ENCODE measurements around the gene CCNI2. TPM values are rescaled to one million over a fixed set of nuclear protein-coding genes. Genes with fewer than 3 reads are reported as not detected.

Gene CCNI2
- total and polyA plus RNA-seq, 9 of the 15 experiments (the other 6 are each of a cell fraction or from before 2014, with no cell fraction given): 0.05 to 1.7 (median 0.81) TPM; not detected in 5

- H3K9ac ChIP-seq (ENCODE audit: insufficient read depth in 1 of 2, low read depth in 2 of 2, low read length in 2 of 2): peak overlapping the region in 1 of 2 experiments; percentile 39; a peak in 1 of 4 replicates
- POLR2A ChIA-PET: interaction anchor here (0.7 to 1.7 kb wide), 3 partner anchors 10 to 69 kb away, joined by 3 to 5 read pairs (median 5); no protein-coding TSS in a partner anchor
- peaks cover 87% of the 10 kb centered on the region for H3K36me3 ChIP-seq (ENCODE audit: control insufficient read depth, insufficient read depth, low read length)
- FAIRE-seq (no peak), DNase-seq (ENCODE audit: extremely low read depth in 1 of 4, low spot score in 3 of 4) (no peak), ATAC-seq (no peak)
- H3K4me3 ChIP-seq: no peak overlapping the region
- in situ Hi-C loops (cut with MboI): no loop called here
- no peaks in the 10 kb centered on the region for H4K20me1 ChIP-seq (replicated peaks; ENCODE audit: control insufficient read depth, insufficient read depth, low read length)
- no peak overlapping the region for H2AFZ ChIP-seq (ENCODE audit: low read depth, low read length)
- no peaks in the 10 kb centered on the region for H3K9me3 ChIP-seq (replicated peaks; ENCODE audit: control insufficient read depth, insufficient read depth, low read depth, low read length)
- 92% methylated on average over 10 of the region's 12 CpGs for WGBS (ENCODE audit: insufficient coverage, low coverage, missing lambda C conversion rate)
- H3K79me2 ChIP-seq (ENCODE audit: control insufficient read depth, insufficient read depth, low read length): no peaks in the 10 kb centered on the region
- intact Hi-C loops (cut with micrococcal nuclease): no loop called here
- no peaks in the 10 kb centered on the region for H3K27me3 ChIP-seq (ENCODE audit: control insufficient read depth in 2 of 2, insufficient read depth in 2 of 2, low read length in 2 of 2)
- no peak overlapping the region for H3K27ac ChIP-seq (ENCODE audit: extremely low read depth, low read depth, low read length)
- H3K9me1 ChIP-seq (ENCODE audit: control insufficient read depth, insufficient read depth, low read length): no peaks in the 10 kb centered on the region
- CTCF ChIA-PET (ENCODE audit: low intra/inter-chr PET ratio): no interaction called here
- peaks cover 0 to 3% of the 10 kb centered on the region in 2 experiments; a peak in 2 of 5 replicates for H3K4me1 ChIP-seq (replicated peaks in 1 of 2; ENCODE audit: control insufficient read depth in 2 of 2, insufficient read depth in 2 of 2, low read length in 2 of 2)
- no TSS peak for BruUV-seq (replicated peaks)
- H3K4me2 ChIP-seq (ENCODE audit: insufficient read depth, low read length): no peak overlapping the region
- TF ChIP-seq ERF (CRISPR knock-in tag; IDR thresholded peaks at IDR 0.05) (no peak), HES1 (IDR thresholded peaks at IDR 0.05; ENCODE audit: low read depth) (no peak), CBFA2T3 (IDR thresholded peaks at IDR 0.05) (no peak), XRCC4 (IDR thresholded peaks at IDR 0.05; ENCODE audit: extremely low read depth, insufficient read depth, insufficient read length) (no peak), CHD2 (IDR thresholded peaks at IDR 0.05; ENCODE audit: low read depth, low read length) (no peak), ZNF583 (CRISPR knock-in tag; IDR thresholded peaks at IDR 0.05) (no peak), SAFB2 (IDR thresholded peaks at IDR 0.05; ENCODE audit: borderline replicate concordance, low read depth, low read length, severe bottlenecking) (no peak), MEF2D (tag; conservative IDR thresholded peaks at IDR 0.05; ENCODE audit: low read depth) (no peak), SLC30A9 (CRISPR knock-in tag; IDR thresholded peaks at IDR 0.05) (no peak), POLR2G (IDR thresholded peaks at IDR 0.05; ENCODE audit: low read depth, low read length) (0 out of 2 replicates have a peak, but pooled peaks have one; percentile 19), RBM22 (IDR thresholded peaks at IDR 0.05; ENCODE audit: low read depth, low read length, poor library complexity, severe bottlenecking) (peak; percentile 4), THRA (IDR thresholded peaks at IDR 0.05) (no peak), CC2D1A (IDR thresholded peaks at IDR 0.05) (no peak), CREB1 (IDR thresholded peaks at IDR 0.05) (no peak), CREB1 (CRISPR knock-in tag; IDR thresholded peaks at IDR 0.05) (no peak), ZNF384 (IDR thresholded peaks at IDR 0.05; ENCODE audit: low read depth, low read length) (no peak)
- TF ChIP-seq, protein P1, sequence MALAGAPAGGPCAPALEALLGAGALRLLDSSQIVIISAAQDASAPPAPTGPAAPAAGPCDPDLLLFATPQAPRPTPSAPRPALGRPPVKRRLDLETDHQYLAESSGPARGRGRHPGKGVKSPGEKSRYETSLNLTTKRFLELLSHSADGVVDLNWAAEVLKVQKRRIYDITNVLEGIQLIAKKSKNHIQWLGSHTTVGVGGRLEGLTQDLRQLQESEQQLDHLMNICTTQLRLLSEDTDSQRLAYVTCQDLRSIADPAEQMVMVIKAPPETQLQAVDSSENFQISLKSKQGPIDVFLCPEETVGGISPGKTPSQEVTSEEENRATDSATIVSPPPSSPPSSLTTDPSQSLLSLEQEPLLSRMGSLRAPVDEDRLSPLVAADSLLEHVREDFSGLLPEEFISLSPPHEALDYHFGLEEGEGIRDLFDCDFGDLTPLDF (CRISPR knock-in tag; IDR thresholded peaks at IDR 0.05): no peak
- TF ChIP-seq, protein P2, sequence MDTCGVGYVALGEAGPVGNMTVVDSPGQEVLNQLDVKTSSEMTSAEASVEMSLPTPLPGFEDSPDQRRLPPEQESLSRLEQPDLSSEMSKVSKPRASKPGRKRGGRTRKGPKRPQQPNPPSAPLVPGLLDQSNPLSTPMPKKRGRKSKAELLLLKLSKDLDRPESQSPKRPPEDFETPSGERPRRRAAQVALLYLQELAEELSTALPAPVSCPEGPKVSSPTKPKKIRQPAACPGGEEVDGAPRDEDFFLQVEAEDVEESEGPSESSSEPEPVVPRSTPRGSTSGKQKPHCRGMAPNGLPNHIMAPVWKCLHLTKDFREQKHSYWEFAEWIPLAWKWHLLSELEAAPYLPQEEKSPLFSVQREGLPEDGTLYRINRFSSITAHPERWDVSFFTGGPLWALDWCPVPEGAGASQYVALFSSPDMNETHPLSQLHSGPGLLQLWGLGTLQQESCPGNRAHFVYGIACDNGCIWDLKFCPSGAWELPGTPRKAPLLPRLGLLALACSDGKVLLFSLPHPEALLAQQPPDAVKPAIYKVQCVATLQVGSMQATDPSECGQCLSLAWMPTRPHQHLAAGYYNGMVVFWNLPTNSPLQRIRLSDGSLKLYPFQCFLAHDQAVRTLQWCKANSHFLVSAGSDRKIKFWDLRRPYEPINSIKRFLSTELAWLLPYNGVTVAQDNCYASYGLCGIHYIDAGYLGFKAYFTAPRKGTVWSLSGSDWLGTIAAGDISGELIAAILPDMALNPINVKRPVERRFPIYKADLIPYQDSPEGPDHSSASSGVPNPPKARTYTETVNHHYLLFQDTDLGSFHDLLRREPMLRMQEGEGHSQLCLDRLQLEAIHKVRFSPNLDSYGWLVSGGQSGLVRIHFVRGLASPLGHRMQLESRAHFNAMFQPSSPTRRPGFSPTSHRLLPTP (IDR thresholded peaks at IDR 0.05; ENCODE audit: borderline replicate concordance, extremely low read depth, insufficient read length): no peak
Observed at GRCh38 chr5:132760049-132760420, 12.8 kb downstream of the CCNI2 start.

Data from K562 (cell line).